Anterior cingulate cortex (tissue), 58 donors: ENCODE data around the gene ZNF606.
A peak's percentile ranks its signal among the peaks of the same experiment; 100 is the strongest.

Source experiments
- DNase-seq, 58 donors: peaks; one replicate each; lab custom pipeline; 2025; lab: John Stamatoyannopoulos, UW

The ZNF606 gene

GRCh38 chr19:58002384-58003173 is at the start of gene ZNF606:
Gene ZNF606, minus strand, starts transcription at chr19:58002820. Its CDS starts 1,501 bp downstream, at chr19:58001319.
- peak; percentile 26 to 88 (median 80) for DNase-seq

GRCh38 chr19:58052256-58052655 is 49.6 kb upstream of the ZNF606 start:
- DNase-seq = no peak

- no peak for DNase-seq
Measured at GRCh38 chr19:58047672-58048071, 45.1 kb upstream of the ZNF606 start.

- DNase-seq = no peak
Measured at GRCh38 chr19:58046856-58047255, 44.2 kb upstream of the ZNF606 start.

- DNase-seq = no peak
Measured at GRCh38 chr19:58045411-58046050, 42.9 kb upstream of the ZNF606 start.

- DNase-seq = no peak
Measured at GRCh38 chr19:58044886-58045285, 42.3 kb upstream of the ZNF606 start.

- DNase-seq = no peak
Measured at GRCh38 chr19:58044391-58044790, 41.8 kb upstream of the ZNF606 start.

- DNase-seq = no peak
Measured at GRCh38 chr19:58042495-58043340, 40.1 kb upstream of the ZNF606 start.

- DNase-seq = no peak
Measured at GRCh38 chr19:58040751-58041525, 38.3 kb upstream of the ZNF606 start.

GRCh38 chr19:58038688-58039204 is 36.1 kb upstream of the ZNF606 start:
- no peak for DNase-seq

GRCh38 chr19:58037927-58038687 is 35.5 kb upstream of the ZNF606 start:
- peak in 40 of 58 donors; percentile 2 to 67 (median 33) for DNase-seq

GRCh38 chr19:58035863-58036262 is 33.2 kb upstream of the ZNF606 start:
- DNase-seq = no peak

- peak in 4 of 58 donors; percentile 4 to 32 (median 18) for DNase-seq
Measured at GRCh38 chr19:58034477-58034793, 31.8 kb upstream of the ZNF606 start.

GRCh38 chr19:58033741-58034476 is 31.3 kb upstream of the ZNF606 start, which contains the start of gene ZSCAN1:
Gene ZSCAN1, plus strand, starts transcription at chr19:58034025. Its CDS starts 3,812 bp downstream, at chr19:58037837.
- peak; percentile 45 to 98 (median 91) for DNase-seq

GRCh38 chr19:58024661-58025060 is 22.0 kb upstream of the ZNF606 start:
- DNase-seq = no peak

- no peak for DNase-seq
Measured at GRCh38 chr19:58022283-58022660, 19.7 kb upstream of the ZNF606 start.

GRCh38 chr19:58021541-58022282 is 19.1 kb upstream of the ZNF606 start:
- DNase-seq = peak in 41 of 58 donors; percentile 1 to 67 (median 32)

- DNase-seq = no peak
Measured at GRCh38 chr19:58020129-58020528, 17.5 kb upstream of the ZNF606 start.
